ENCODE data around the gene PMM2.

DNA sequence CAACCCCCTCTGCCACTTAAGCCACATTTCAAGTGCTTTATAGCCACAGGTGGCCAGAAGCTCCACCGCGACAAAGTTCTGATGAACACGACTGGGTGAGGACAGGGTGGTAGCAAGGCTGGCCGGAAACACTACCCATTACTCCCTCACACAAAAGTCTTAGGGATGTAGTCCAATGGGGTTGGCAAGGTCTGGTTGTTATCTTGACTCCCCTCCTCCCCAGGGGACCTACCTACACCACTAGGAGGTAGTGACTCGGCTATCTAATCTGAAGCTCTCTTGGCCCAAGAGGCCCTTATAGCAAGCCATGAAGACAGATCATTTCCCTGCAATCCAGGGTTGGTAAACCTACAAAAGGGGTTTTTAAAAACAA lies 92.9 kb downstream of the PMM2 start:
- TF ChIP-seq POLR2A (IDR thresholded peaks at IDR 0.05; ENCODE audit: extremely low read depth, insufficient read length) = no peak
- TF ChIP-seq, protein P1, sequence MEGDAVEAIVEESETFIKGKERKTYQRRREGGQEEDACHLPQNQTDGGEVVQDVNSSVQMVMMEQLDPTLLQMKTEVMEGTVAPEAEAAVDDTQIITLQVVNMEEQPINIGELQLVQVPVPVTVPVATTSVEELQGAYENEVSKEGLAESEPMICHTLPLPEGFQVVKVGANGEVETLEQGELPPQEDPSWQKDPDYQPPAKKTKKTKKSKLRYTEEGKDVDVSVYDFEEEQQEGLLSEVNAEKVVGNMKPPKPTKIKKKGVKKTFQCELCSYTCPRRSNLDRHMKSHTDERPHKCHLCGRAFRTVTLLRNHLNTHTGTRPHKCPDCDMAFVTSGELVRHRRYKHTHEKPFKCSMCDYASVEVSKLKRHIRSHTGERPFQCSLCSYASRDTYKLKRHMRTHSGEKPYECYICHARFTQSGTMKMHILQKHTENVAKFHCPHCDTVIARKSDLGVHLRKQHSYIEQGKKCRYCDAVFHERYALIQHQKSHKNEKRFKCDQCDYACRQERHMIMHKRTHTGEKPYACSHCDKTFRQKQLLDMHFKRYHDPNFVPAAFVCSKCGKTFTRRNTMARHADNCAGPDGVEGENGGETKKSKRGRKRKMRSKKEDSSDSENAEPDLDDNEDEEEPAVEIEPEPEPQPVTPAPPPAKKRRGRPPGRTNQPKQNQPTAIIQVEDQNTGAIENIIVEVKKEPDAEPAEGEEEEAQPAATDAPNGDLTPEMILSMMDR (IDR thresholded peaks at IDR 0.05; ENCODE audit: low read depth, low read length) = no peak
- TF ChIP-seq, protein P2, sequence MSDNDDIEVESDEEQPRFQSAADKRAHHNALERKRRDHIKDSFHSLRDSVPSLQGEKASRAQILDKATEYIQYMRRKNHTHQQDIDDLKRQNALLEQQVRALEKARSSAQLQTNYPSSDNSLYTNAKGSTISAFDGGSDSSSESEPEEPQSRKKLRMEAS (IDR thresholded peaks at IDR 0.05; ENCODE audit: low read depth, low read length) = no peak
- no peak for TF ChIP-seq MYC (IDR thresholded peaks at IDR 0.05; ENCODE audit: low read depth, low read length)

Measured in NB4 (cell line).